HL-60/S4 treated with retinoic acid at 250 ng/mL for 4 days and 3 days (cell line): ENCODE measurements around the gene EDC4.
"Not testable (repeated sequence)": the region's sequence is repeated elsewhere in the genome, so short reads cannot be mapped to it uniquely, and the experiment has no call there.

Source experiments
- in situ Hi-C: fragments of 300-500 bp; cut with MboI; formaldehyde crosslinking; loops from 2 replicates; pipeline ENCODE4 v1.7.0; 2022; ENCODE audit warnings: low sequenced_read_pairs

The EDC4 gene

GRCh38 chr16:67872631-67873434 lies at the start of gene EDC4:
TSS of gene EDC4 (plus strand) at chr16:67873052. CDS start at chr16:67873262, 210 bp downstream.
- in situ Hi-C loops, result no loop called here

- in situ Hi-C loops, result no loop called here
These were observed 47.7 kb upstream of the EDC4 start for GRCh38 chr16:67825119-67825518.

GRCh38 chr16:67825906-67826305 lies 46.9 kb upstream of the EDC4 start:
- in situ Hi-C loops, result no loop called here

- in situ Hi-C loops, result no loop called here
These were observed 44.2 kb upstream of the EDC4 start for GRCh38 chr16:67828651-67829050.

- in situ Hi-C loops, result no loop called here
These were observed 39.8 kb upstream of the EDC4 start for GRCh38 chr16:67833030-67833414.

- in situ Hi-C loops, result no loop called here
These were observed 39.2 kb upstream of the EDC4 start for GRCh38 chr16:67833415-67834241.

GRCh38 chr16:67834242-67834614 lies 38.6 kb upstream of the EDC4 start:
- in situ Hi-C loops, result no loop called here

- in situ Hi-C loops, result not testable (repeated sequence)
These were observed 35.7 kb upstream of the EDC4 start for GRCh38 chr16:67837190-67837589.

- in situ Hi-C loops, result no loop called here
These were observed 35.0 kb upstream of the EDC4 start for GRCh38 chr16:67837811-67838210.

GRCh38 chr16:67841198-67841815 lies 31.5 kb upstream of the EDC4 start:
- in situ Hi-C loops, result no loop called here

GRCh38 chr16:67841816-67842508 lies 30.9 kb upstream of the EDC4 start, which contains the start of gene THAP11:
TSS of gene THAP11 (plus strand) at chr16:67842320. CDS start at chr16:67842555, 235 bp downstream.
- in situ Hi-C loops, result no loop called here

- in situ Hi-C loops, result no loop called here
These were observed 30.1 kb upstream of the EDC4 start for GRCh38 chr16:67842509-67843342.

GRCh38 chr16:67843343-67843765 lies 29.5 kb upstream of the EDC4 start:
- in situ Hi-C loops, result no loop called here

GRCh38 chr16:67844497-67844896 lies 28.4 kb upstream of the EDC4 start:
- in situ Hi-C loops, result no loop called here

- in situ Hi-C loops, result no loop called here
These were observed 27.4 kb upstream of the EDC4 start for GRCh38 chr16:67845291-67846062.

- in situ Hi-C loops, result no loop called here
These were observed 26.9 kb upstream of the EDC4 start for GRCh38 chr16:67846063-67846319.

- in situ Hi-C loops, result no loop called here
These were observed 26.4 kb upstream of the EDC4 start, which contains the start of gene NUTF2 for GRCh38 chr16:67846320-67847063. TSS of gene NUTF2 (plus strand) at chr16:67846933. CDS start at chr16:67865131, 18,198 bp downstream.

- in situ Hi-C loops, result no loop called here
These were observed 25.6 kb upstream of the EDC4 start, which contains the start of gene CENPT for GRCh38 chr16:67847064-67847861. TSS of gene CENPT (minus strand) at chr16:67847693. CDS start at chr16:67833859, 13,834 bp downstream.
